ENCODE results near the gene PPP4R1.

DNA sequence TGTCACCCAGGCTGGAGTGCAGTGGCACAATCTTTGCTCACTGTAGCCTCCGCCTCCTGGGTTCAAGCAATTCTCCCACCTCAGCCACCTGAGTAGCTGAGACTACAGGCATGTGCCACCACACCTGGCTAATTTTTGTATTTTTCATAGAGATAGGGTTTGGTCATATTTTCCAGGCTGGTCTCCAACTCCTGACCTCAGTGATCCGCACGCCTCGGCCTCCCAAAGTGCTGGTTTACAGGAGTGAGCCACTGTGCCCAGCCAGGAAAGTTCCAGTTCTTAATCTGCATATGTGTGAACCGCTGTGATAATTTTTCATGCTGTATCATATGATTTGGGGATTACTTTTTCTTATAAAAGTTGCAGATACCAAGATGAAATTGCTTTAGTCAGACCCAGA lies 14.6 kb upstream of the PPP4R1 start:
- no peak for TF ChIP-seq POLR2A (IDR thresholded peaks at IDR 0.05)
- TF ChIP-seq, protein P1, sequence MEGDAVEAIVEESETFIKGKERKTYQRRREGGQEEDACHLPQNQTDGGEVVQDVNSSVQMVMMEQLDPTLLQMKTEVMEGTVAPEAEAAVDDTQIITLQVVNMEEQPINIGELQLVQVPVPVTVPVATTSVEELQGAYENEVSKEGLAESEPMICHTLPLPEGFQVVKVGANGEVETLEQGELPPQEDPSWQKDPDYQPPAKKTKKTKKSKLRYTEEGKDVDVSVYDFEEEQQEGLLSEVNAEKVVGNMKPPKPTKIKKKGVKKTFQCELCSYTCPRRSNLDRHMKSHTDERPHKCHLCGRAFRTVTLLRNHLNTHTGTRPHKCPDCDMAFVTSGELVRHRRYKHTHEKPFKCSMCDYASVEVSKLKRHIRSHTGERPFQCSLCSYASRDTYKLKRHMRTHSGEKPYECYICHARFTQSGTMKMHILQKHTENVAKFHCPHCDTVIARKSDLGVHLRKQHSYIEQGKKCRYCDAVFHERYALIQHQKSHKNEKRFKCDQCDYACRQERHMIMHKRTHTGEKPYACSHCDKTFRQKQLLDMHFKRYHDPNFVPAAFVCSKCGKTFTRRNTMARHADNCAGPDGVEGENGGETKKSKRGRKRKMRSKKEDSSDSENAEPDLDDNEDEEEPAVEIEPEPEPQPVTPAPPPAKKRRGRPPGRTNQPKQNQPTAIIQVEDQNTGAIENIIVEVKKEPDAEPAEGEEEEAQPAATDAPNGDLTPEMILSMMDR (IDR thresholded peaks at IDR 0.05) = no peak
